HG03558 (cell line): ENCODE measurements around the gene CSNK1G2.
"Not testable (repeated sequence)": the region's sequence is repeated elsewhere in the genome, so short reads cannot be mapped to it uniquely, and the experiment has no call there.

Experiments
- ATAC-seq: cut with Tn5 transposase; IDR thresholded peaks from one replicate; pipeline ENCODE4 v1.9.1; 2021; ENCODE audit warnings: moderate number of reproducible peaks; ENCODE audit not compliant: unreplicated experiment; ENCODE audit errors: extremely low read depth

CSNK1G2 gene

DNA sequence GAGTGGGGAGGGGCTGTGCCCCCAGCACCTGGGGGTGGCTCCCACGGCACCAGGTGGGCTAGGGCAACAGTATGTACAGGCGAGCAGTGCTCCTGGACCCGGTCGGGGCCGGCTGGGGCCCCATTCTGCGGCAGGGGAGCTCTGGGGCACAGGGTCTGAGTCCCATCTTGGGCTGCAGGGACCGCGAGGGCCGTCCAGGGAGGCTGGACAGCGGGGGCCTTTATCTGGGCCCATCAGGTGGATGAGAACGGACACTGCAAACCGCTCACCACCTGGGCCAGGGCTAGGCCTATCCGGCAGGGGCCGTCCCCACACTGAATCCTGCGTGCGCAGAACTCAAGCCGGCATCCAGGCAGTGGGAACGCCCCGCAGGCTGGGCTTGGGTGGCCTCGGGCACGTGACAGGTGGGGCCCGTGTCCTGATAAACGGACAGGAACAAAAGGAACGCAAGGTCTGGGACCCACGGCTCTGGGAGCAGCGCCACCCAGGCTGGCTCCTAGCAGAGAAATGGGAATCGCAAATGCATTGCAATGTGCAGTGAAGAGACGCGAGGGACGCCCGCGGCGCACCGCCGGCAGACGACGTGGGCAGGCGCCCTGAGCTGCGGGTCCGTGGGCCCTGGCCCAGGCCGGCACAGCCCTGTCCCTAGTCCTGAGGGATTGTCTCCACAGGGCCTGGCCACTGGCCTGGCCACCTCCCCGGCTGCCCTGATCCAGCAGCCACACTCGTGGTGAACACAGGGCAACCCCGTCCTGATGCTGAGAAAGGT lies 44.8 kb downstream of the CSNK1G2 start:
- no peak for ATAC-seq

DNA sequence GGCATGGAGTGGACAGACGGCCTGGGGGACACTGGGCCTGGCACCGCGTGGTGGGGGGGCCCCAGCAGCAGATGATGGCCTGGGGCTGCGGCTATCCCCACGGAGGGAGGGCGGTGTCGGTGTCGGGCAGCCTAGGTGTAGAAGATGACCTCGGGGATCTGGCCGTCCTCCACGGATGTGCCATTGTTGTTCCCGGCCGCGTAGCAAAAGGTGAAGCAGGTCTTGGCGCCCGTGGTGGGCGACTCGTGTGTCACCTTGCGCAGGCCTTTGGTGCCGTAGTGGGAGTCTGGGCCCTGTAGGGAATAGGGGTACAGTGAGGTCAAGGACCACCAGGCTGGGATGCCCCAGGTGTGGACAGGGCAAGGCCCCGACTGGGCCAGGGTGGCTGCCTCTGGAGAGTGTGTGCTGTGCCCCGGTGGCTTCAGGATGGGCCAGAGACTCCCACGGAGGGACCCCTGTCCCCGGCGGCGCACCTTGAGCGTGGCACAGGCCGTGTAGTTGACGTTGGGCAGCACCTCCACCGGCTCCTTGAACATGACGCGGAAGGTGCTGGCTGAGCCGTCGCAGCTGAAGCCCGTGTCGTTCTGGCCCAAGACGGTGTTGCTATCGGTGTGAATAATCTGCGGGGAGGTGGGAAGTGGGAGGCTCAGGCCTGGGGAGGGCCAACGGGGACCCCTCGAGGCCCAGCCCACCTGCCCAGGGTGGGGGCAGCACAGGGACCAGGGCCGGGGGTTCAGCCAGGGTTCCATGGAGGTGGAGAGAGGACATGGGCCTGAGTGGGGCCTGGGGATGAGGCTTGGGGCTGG lies 45.6 kb downstream of the CSNK1G2 start:
- ATAC-seq, result no peak

DNA sequence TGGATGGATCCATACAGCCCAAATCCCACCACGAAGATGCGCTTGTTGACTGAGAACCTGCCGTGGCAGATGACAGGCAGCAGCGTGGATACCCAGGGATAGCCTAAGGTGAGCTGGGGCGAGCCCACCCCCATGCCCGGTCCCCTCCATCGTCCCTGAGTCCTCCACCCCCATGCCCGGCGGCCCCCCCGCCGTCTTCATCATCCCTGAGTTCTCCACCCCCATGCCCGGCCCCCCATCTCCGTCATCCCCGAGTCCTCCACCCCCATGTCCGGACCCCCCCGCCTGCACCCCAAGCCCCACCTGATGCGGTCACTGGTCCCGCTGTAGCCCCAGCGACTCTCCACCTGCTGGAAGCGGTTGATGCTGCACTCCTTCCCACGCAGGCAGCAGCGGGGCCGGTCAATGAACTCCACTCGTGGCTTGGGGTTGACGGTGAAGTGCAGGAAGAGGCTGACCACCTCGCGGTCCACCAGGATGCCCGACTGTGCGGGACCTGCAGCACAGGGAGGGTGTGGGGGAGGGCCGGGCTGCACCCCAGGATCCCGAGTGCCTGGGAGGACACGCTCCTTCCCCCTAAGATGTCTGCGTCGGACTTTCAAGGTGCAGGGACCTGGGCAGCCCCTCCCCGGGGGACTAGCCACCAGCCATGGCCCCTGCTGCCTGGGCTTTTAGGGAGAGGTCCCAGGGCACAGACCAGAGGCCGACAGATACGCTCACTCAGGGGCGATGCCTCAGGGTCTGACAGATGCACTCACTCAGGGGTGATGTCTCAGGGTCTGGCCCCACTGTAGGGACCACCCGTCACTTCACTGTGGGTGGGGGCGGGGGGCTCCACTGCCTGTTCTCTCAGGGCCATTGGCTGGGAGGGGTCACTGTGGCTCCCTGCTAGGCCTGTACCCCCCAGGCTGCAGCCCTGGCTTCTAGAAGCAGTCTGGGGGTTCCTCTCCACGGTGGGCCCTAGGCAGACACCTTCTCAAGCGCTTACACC lies 46.5 kb downstream of the CSNK1G2 start:
- no peak for ATAC-seq

DNA sequence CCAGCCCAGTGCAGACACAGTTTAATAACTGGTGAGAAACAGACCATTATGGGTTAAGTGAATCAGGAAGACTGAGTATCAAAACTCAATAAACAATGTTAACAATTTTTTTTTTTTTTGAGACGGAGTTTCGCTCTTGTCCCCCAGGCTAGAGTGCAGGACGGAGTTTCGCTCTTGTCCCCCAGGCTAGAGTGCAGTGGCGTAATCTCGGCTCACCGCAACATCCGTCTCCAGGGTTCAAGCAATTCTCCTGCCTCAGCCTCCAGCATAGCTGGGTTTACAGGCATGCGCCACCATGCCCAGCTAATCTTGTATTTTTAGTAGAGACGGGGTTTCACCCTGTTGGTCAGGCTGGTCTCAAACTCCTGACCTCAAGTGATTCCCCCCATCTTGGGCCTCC lies 47.5 kb downstream of the CSNK1G2 start:
- ATAC-seq, result not testable (repeated sequence)

DNA sequence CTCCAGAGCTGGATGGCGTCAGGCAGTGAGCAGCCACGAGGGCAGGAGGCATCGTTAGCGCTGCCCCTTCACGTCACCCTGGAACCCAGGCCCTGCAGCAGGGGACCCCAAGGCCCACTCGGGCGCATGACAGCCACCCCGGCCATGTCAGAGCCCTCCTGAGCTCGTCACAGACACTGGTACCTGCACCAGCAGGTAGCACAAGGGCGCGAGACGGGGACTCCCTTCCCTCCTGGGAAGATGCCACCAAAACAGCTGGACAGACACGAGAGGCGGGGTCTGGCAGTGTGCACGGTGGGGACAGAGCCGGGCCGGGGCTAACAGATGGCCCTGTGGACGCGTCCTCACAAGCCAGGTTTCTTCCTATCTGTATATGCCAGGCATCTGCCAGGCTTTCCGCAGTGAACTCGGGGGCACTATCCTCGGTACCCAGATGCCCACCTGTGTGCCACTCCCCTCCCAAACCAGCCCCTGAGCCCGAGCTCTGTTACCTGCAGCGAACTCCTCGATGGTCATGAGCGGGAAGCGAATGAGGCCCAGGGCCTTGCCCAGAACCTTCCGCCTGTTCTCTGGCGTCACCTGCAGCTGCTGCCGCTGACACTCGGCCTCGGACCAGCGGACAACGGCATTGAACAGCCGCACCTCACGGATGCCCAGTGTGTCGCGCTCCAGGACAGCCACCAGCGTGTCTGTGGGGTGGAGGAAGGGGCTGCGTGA lies 48.7 kb downstream of the CSNK1G2 start:
- ATAC-seq, result no peak

DNA sequence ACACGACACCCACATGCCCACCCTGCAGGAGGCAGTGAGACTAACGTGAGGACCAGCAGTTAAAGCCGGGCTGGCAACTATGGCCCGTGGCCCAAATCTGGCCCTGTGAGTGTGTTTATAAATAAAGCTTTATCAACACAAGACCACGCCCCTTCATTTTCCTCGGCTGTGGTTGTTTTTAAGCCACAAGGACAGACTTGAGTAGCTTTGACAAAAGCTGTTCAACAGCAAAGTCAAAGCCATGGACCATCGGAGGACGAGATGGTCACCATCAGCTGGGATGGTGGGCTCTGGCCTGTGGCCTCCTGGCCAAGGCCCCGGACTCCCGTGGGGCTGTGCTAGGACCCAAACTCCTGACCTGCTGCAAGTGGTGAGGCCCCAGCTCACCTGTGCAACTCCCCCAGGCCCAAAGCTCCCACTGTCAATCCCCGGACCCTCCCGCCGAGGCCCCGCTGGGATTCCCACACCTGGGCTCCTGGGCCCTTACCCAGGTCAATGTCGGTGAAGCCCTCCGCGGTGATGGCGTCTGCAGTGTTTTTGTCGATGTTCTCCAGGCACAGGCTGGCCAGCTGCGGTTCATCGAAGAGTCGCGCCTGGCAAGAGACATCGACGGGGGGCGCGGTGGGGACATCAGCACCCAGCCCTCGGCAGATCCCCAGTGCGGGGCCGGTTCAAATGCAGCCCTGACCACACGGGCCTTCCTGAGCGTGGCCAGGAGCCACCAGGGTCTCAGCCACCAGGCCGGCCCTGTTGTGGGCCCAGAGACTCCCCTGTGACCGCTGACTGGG lies 49.5 kb downstream of the CSNK1G2 start:
- no peak for ATAC-seq

DNA sequence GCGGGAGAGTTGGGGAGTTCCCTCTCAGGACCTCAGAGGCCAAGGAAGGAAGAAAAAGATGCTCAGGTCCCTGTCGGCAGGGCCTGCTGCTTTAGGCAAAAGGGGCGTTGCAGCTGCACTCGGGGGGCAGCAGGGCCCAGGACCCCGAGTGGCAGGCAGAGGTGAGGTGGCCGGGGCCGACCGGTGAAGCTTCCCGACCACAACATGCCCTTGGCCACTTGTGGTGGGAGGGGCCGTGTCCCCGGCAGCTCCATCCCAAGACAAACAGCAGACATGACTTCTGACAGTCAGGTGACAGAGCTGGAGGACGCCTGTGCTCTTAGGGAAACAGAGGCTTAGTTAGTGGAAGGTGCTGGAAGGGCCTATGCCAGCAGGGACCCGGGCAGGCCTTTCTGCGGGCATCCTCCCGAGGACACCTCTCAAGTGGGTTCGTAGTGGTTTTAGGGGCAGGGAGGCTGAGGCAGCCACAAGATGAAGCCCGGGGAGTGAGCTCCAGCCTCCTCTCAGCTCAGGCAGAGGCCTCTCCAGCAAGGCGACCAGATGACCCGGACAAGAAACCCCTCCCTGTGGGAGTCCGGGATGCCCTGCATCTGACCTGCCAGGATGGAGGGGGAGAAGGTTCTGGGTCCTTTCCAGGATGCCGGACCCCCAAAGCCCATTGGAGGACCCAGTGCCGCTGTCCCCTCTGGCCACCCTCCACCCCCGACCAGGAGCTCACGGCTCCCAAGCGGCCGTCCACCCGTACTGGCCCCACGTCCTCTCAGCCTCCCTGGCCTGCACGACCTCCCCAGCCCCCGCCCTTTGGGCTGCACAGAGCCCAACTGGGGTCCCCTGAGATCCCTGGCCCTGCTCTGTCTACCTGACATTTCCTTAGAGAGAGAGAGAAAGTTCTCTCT lies 50.3 kb downstream of the CSNK1G2 start:
- no peak for ATAC-seq

DNA sequence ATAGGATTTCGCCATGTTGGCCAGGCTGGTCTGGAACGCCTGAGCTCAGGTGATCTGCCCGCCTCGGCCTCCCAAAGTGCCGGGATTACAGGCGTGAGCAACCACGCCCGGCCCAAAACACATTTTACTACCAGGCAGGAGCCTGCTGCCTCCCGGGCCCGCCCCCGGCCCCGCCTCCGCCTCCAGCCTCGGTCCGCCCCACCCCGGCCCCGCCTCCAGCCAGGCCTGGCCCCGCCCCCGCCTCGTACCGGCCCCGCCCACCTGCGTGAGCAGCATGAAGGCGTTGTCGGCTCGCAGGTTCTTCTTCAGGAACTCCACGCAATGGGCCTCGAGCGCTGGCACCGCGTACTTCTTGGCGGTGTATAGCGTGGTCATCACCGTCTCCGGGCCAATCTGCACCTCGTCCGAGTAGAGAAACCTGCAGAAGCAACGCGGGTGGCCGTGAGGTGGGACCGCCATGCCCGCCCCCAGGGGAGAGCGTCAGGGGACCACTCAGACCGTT lies 51.8 kb downstream of the CSNK1G2 start:
- no peak for ATAC-seq

DNA sequence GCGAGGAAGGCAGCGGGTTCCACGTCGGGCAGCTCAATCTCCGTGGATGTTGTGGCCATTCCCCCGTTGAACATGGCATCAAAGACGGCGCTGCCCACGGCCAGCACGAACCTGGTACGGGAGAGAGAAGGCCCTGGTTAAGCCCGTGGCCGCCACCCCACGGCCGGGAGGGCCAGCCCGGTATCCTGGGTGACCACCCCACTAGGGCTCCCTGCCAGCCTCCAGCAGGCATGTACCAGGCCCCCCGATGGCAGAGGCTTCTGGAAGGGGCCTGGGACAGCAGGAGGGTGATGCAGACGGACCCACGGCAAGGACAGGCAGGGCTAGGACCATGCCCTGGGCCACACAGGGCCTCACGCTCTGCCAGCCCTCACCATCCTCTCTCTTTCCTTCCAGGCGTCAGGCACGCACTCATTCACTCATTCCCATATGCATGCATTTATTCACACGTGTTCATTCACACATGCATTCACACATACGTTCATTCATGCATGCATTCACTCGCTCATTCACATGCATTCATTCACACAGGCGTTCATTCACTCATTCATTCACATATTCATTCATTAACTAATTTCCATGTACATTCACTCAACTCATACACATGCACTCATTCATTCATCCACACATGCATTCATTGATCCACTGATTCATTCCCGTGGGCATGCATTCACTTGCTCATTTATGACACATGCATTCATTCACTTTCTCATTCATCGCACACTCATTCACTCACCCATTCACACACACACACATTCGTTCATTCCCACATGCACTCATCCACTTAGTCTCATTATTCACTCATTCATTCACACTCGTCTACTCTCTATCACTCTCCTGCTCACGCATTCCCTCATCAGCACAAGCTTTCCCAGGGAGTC lies 56.6 kb downstream of the CSNK1G2 start:
- no peak for ATAC-seq

DNA sequence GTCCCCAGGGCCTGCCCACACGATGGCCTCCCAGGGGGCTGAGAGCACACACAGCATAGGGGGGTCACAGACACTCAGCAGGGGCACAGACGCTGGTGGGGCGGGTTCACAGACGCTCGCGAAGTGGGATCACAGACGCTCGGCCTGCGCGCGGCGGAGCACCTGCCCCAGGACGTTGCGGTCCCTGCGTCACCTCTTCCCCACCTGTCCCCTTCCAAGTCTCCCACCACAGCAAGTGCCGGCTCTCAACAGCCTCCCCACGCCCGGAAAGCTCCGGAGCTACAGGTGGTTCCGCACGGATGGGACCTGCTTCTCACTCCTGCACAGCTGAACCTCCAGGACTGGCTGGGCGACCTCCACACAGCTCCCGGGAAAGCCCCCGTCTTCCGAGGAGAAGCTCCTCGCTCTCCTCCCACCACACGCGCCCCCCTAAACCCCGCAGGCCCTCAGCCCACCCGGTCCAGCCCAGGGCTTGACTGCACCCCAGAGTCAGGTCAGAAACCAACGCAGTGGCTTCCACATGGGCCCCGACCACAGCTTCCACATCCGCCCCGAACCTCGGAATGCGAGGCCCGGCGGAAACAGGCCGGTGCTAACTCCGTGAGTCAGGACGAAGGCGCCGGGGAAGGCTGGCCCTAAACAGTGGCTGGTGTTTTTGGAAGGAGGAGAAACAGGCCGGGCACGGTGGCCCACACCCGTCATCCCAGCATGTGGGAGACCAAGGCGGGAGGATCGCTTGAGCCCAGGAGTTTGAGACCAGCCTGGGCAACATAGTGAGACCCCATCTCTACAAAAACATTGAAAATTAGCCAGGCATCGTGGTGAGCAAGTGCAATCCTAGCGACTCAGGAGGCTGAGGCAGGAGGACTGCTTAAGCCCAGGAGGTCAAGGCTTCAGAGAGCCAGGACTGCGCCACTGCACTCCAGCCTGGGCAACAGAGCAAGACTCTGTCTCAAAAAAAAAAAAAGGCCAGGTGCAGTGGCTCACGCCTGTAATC lies 58.0 kb downstream of the CSNK1G2 start:
- no peak for ATAC-seq

DNA sequence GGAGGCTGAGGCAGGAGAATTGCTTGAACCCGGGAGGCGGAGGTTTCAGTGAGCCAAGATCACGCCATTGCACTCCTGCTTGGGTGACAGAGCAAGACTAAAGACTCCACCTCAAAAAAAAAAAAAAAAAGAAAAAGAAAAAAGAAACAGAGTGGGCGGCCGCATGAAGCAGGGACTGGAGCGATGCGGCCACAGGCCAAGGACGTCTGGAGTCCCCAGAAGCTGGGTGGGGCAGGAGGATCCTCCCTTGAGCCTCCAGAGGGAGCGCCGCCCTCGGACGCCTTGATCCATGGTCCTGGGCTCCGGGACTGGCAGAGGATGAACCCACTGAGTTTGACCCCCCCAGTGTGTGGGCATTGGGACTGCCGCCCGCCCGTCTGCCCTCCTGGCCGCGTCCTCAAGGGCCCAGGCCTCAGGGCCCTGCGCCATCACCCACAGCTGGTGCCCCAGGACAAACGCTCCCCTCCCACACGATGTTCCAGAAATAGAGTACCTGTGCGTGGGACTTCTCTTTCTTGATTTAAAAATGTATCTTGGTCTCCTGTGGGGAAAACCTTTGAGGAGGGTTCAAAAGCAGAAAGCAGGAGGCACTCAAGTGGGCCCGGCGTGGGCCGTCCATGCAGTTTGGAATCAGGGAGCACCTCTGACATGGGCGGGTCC lies 59.0 kb downstream of the CSNK1G2 start:
- ATAC-seq, result no peak

DNA sequence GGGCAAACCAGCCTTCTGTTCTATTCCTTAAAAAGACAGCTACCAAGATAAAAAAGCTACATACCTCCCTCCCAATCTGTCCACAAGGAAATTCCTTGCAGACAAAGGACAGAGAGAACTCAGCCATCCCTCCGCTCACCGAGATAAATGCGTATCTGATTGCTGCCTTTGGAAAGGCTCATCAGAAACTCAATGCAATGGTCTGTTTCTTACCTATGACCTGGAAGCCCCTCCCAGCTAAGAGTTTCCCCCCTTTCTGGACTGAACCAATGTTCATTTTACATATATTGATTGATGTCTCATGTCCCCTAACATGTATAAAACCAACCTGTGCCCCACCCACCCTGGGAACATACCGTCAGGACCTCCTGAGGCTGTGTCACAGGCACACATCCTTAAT lies 62.9 kb downstream of the CSNK1G2 start:
- ATAC-seq, result no peak

DNA sequence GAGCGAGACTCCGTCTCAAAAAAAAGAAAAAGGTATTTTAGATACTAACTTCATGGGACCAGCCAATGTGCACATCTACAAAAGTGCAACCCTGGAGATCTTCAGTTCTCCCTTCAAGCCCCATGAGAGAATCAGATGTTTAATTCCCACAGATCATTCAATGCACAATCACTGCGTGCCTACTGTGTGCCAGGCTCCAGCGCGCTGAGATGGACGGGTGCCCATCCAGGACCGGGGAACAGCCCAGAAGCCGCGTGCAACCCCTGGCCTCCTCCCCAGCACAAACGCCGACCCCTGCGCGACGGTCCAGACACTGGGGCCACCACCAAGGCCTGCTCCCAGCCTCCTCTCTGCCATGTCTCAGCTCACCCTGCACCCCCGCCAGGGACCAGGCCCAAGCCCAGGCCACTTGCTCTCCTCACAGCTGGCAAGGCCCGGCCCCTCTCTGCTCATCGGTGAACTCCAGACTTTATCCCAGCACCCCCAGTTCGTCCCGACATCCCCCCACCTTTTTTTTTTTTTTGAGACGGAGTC lies 69.2 kb downstream of the CSNK1G2 start:
- ATAC-seq, result no peak

DNA sequence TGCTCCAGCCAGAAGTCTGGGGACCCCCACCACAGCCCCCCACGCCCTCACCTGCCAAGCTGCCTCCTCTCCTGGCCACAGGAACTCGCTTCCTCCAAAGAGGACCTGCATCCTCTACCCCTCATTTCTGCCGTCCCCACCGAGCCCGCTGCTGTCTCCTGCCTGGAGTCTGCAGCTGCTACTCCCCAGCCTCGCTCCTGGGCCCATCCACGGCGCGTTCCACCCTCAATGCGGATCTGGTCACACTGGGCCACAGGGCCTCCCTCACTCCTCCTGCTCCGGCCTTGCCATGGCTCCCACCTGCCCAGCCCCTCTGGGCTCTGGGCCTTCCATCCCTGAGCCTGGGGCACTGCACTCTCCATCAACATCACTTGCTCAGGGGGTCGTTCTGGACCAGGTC lies 70.2 kb downstream of the CSNK1G2 start:
- ATAC-seq, result no peak
